Measurements from ENCODE around the gene ZNF99.

GRCh38 chr19:22831211-22831610 is 47.3 kb upstream of the ZNF99 start:
- TF ChIP-seq CTCF (conservative IDR thresholded peaks at IDR 0.05 in 1 of 2, IDR thresholded peaks at IDR 0.05 in 1 of 2; ENCODE audit: extremely low read depth in 1 of 2, insufficient read depth in 1 of 2, low read depth in 1 of 2, low read length in 2 of 2) (no peak), EZH2 (IDR thresholded peaks at IDR 0.05; ENCODE audit: borderline replicate concordance, low read length) (no peak)

Data from mammary epithelial cell (primary cell).